HFF-Myc (cell line): Measurements from ENCODE around the gene CACNA2D3.

ENCODE experiments used
- DNase-seq: peaks from one replicate; pipeline ENCODE4 v3.0.0-alpha.2; 2011; ENCODE audit warnings: low read depth; ENCODE audit errors: extremely low read depth
- H3K4me3 ChIP-seq: replicated peaks from 2 replicates; pipeline ENCODE4 v1.5.1; 2011; ENCODE audit warnings: low read depth, mild to moderate bottlenecking, control low read depth, low read length
- CTCF ChIP-seq: IDR thresholded peaks from 2 replicates; pipeline ENCODE4 v1.5.1; 2012; ENCODE audit warnings: mild to moderate bottlenecking, low read depth, low read length, control low read depth; ENCODE audit errors: missing control alignments

CACNA2D3 gene

DNA sequence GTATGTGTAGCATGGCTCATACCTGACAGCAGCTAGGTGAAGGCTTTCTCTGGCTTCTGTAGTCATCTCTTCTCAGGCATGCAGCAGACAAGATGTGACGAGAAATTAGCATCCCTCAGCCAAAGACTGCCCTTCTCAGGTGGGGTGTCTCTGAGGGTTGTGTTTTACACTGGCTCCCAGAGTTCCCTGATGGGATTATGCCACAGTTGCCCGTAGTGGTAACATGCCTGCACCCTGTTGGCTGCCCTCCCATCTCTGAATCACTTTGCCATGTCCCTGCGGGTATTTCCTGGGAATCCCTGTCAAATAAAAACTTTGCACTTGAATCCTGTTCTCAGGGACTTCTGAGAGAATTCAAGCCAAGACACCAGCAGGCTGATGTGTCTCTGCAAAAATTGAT lies 735.0 kb downstream of the CACNA2D3 start:
- no peak for TF ChIP-seq CTCF
- DNase-seq = no peak
- no peak overlapping the region for H3K4me3 ChIP-seq

GRCh38 chr3:54858093-54858785 lies 735.9 kb downstream of the CACNA2D3 start:
- TF ChIP-seq CTCF = no peak
- DNase-seq = no peak
- no peak overlapping the region for H3K4me3 ChIP-seq

- TF ChIP-seq CTCF = no peak
- DNase-seq = peak; percentile 30
- no peak overlapping the region for H3K4me3 ChIP-seq
These were observed 736.8 kb downstream of the CACNA2D3 start for GRCh38 chr3:54859184-54859583.

GRCh38 chr3:54861248-54862067 lies 739.1 kb downstream of the CACNA2D3 start:
- no peak for TF ChIP-seq CTCF
- no peak for DNase-seq

DNA sequence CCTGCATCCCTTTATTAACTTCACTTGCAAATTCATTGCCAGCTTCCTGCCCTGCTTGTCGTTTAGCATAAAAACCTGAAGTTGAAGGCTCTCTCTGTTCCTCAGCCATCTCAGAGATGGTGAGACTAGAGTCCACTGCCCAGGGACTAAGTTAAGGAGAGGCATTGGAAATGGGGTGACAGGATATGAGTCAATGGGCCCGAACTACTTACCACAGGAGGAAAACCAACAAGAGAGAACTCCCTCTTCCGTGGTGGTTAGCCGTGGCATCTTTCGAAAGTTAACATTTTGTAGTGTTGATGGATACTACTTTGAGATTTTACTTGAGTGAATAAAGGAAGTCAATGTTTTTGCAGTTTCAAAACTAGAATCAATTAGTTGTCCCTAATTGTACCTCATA lies 740.2 kb downstream of the CACNA2D3 start:
- TF ChIP-seq CTCF = no peak
- DNase-seq = no peak
- no peak overlapping the region for H3K4me3 ChIP-seq

More at GRCh38 chr3:54861248-54862067, 739.1 kb downstream of the CACNA2D3 start:
- no peak overlapping the region for H3K4me3 ChIP-seq

DNA sequence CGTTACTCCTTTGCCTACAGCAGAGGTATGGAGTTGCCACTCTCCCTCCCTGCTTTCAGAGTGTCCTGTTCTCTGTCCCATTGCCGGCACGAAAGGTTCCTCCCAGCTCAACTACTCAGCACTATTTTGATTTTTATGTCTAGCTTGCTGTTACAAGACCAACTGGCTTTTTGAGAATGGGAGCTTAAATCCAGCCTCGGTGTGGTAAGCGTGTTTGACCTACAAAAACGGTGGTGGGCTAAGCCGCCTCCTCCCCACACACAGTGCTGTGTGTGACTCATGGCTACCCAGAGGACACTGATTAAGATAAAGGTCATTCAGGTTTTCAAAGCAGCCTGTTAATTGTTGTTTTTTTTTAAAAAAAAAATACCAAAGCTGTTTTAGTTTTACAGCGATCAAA lies 741.0 kb downstream of the CACNA2D3 start:
- no peak for TF ChIP-seq CTCF
- no peak overlapping the region for H3K4me3 ChIP-seq
- no peak for DNase-seq
